SK-N-DZ (cell line): ENCODE data around the gene LTBP1.

Experiments used
- small RNA-seq, 2 experiments: library from RNA; depleted of rRNA; stranded (forward); fragments of <200 nt; gene quantifications; one replicate each; pipeline ENCODE3, GENCODE V24; 2014

LTBP1 gene

Small RNAs within 50 kb of the gene (small RNA-seq; reads per million reads assigned to genes)
- gene RF00019 (0 reads per million in 2 experiments), gene RNA5SP91 (0 to 0.04 reads per million in 2 experiments), gene RNA5SP92 (0 reads per million in 2 experiments)
